ENCODE measurements around the gene HNRNPR. TPM values are rescaled to one million over a fixed set of nuclear protein-coding genes. Genes with fewer than 3 reads are reported as not detected.

Gene HNRNPR
- total and polyA plus RNA-seq, 2 donors (not counting 1 experiment from before 2014, with no cell fraction given): 52.2 to 132 TPM

- ATAC-seq (ENCODE audit: low read depth): peak; percentile 76
- ChIA-PET POLR2A (interaction anchor here (0.8 to 2.2 kb wide), 4 partner anchors 24 to 323 kb away, joined by 3 to 53 read pairs (median 4); partner anchors contain the start of genes HNRNPR and RPL11), CTCF (interaction anchor here (0.6 to 1.7 kb wide), 4 partner anchors 24 to 331 kb away, joined by 3 to 12 read pairs (median 4); partner anchors contain the start of gene HNRNPR)
- peak overlapping the region; percentile 89 for H3K9ac ChIP-seq (ENCODE audit: low read length)
- H3K4me3 ChIP-seq (ENCODE audit: control extremely low read depth in 1 of 5, extremely low read depth in 1 of 5, insufficient read depth in 1 of 5, low read depth in 2 of 5, low read length in 4 of 5): peak overlapping the region; percentile 93 to 100 (median 97)
- H3K79me2 ChIP-seq (ENCODE audit: control insufficient read depth, insufficient read depth, low read length): peaks cover 16% of the 10 kb centered on the region
- Mint-ChIP-seq H3K9me3 (ENCODE audit: insufficient read depth) (no peaks in the 10 kb centered on the region), H3K4me3 (peak overlapping the region; percentile 98), H3K27ac (peak overlapping the region; percentile 99), H3K27me3 (no peaks in the 10 kb centered on the region), H3K4me1 (peaks cover 33% of the 10 kb centered on the region)
- WGBS (ENCODE audit: insufficient coverage): under 1% methylated on average over 61 of the region's 61 CpGs
- DNase-seq: peak; percentile 93
- H4K20me1 ChIP-seq (ENCODE audit: control insufficient read depth, insufficient read depth, low read length, poor library complexity, severe bottlenecking): no peaks in the 10 kb centered on the region
- peaks cover 0 to 7% (median 4%) of the 10 kb centered on the region in 3 donors for H3K9me3 ChIP-seq (ENCODE audit: control extremely low read depth in 1 of 3, control insufficient read depth in 2 of 3, insufficient read depth in 1 of 3, low read length in 2 of 3)
- peak overlapping the region; percentile 91 for H3K4me2 ChIP-seq (replicated peaks; ENCODE audit: low read depth, low read length, poor library complexity, severe bottlenecking)
- peak overlapping the region; percentile 100 for H2AFZ ChIP-seq (ENCODE audit: insufficient read depth, low read depth, low read length, poor library complexity, severe bottlenecking)
- no peaks in the 10 kb centered on the region for H3K27me3 ChIP-seq (replicated peaks in 1 of 4; ENCODE audit: control extremely low read depth in 1 of 4, control insufficient read depth in 3 of 4, insufficient read depth in 4 of 4, low read length in 3 of 4)
- no peaks in the 10 kb centered on the region for H3K36me3 ChIP-seq (replicated peaks in 1 of 2; ENCODE audit: control extremely low read depth in 1 of 2, control insufficient read depth in 1 of 2, extremely low read depth in 1 of 2, insufficient read depth in 2 of 2, low read length in 1 of 2)
- TF ChIP-seq, protein P1, sequence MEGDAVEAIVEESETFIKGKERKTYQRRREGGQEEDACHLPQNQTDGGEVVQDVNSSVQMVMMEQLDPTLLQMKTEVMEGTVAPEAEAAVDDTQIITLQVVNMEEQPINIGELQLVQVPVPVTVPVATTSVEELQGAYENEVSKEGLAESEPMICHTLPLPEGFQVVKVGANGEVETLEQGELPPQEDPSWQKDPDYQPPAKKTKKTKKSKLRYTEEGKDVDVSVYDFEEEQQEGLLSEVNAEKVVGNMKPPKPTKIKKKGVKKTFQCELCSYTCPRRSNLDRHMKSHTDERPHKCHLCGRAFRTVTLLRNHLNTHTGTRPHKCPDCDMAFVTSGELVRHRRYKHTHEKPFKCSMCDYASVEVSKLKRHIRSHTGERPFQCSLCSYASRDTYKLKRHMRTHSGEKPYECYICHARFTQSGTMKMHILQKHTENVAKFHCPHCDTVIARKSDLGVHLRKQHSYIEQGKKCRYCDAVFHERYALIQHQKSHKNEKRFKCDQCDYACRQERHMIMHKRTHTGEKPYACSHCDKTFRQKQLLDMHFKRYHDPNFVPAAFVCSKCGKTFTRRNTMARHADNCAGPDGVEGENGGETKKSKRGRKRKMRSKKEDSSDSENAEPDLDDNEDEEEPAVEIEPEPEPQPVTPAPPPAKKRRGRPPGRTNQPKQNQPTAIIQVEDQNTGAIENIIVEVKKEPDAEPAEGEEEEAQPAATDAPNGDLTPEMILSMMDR (IDR thresholded peaks at IDR 0.05): peak; percentile 10
- TF ChIP-seq EZH2 (IDR thresholded peaks at IDR 0.05; ENCODE audit: borderline replicate concordance, insufficient read depth, low read depth, low read length, poor library complexity, severe bottlenecking): no peak
- intact Hi-C loops (cut with micrococcal nuclease): loop anchor here (1.0 to 5.0 kb wide), 6 partner anchors 24 to 432 kb away; partner anchors contain the start of genes ASAP3, E2F2, GALE and HNRNPR
- peaks cover 12 to 19% of the 10 kb centered on the region in 2 donors for H3K4me1 ChIP-seq (ENCODE audit: control insufficient read depth in 2 of 2, insufficient read depth in 2 of 2, low read length in 2 of 2)
- H3K27ac ChIP-seq (ENCODE audit: low read length in 2 of 2): peak overlapping the region; percentile 81 to 85
Observed at GRCh38 chr1:23368562-23369334, 24.7 kb upstream of the HNRNPR start.

Measured in B cell (primary cell).